Fibroblast of mammary gland (primary cell): ENCODE measurements around the gene CTXN1.
"Not testable (repeated sequence)": the region's sequence is repeated elsewhere in the genome, so short reads cannot be mapped to it uniquely, and the experiment has no call there.

Source experiments
- DNase-seq: peaks from one replicate; pipeline ENCODE4 v3.0.0-alpha.2; 2010; ENCODE audit warnings: low read depth
- H3K4me3 ChIP-seq: 2 replicates; pipeline ENCODE4 v1.5.1; 2011; ENCODE audit warnings: low read depth, mild to moderate bottlenecking, low read length, moderate library complexity; ENCODE audit not compliant: control insufficient read depth
- CTCF ChIP-seq: conservative IDR thresholded peaks from 2 replicates; pipeline ENCODE4 v1.5.1; 2011; ENCODE audit warnings: low read depth, low read length, inconsistent platforms; ENCODE audit not compliant: control insufficient read depth, insufficient read depth

The CTXN1 gene

GRCh38 chr19:7933828-7934725, 8.1 kb upstream of the CTXN1 start:
- no peak for TF ChIP-seq CTCF
- DNase-seq, result no peak
- no peak overlapping the region for H3K4me3 ChIP-seq

DNA sequence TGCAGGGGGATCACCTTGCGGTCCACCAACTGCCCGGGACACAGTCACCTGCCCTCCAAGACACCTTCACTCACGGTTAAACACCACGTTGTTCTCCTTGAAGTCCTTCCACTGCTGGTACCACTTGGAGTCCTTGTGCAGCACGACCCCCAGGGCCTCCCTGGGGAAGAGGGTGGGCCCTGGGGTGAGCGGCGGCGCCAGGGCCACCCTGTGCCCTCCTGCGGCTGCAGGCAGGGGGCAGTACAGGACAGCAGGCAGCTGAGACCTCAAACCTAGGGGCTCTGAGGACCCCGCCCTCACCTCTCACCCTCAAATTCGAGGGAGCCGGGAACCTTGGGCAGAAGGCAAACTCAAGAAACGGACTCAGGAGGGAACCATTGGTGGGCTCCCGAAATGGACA, 7.5 kb upstream of the CTXN1 start:
- DNase-seq, result no peak
- peak; percentile 25 for TF ChIP-seq CTCF
- no peak overlapping the region for H3K4me3 ChIP-seq

DNA sequence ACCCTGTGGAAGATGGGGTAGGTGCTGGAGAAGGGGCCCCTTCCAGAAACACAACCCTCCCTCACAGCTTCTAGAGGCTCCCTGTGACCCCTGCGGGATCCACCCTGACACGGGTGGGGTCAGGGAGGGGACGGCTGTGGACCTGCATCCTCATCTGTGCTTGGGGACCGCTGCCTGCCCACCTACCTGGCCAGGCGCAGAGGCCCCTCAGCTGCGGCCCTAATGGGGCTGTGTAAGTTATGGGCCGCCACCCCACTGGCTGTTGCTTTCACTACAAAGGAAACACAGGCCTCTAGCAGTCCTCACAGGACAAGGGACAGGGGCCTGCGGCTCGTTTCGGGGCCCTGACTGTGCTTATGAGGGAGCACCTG, 7.0 kb upstream of the CTXN1 start:
- no peak for DNase-seq
- H3K4me3 ChIP-seq, result no peak overlapping the region
- TF ChIP-seq CTCF, result no peak

DNA sequence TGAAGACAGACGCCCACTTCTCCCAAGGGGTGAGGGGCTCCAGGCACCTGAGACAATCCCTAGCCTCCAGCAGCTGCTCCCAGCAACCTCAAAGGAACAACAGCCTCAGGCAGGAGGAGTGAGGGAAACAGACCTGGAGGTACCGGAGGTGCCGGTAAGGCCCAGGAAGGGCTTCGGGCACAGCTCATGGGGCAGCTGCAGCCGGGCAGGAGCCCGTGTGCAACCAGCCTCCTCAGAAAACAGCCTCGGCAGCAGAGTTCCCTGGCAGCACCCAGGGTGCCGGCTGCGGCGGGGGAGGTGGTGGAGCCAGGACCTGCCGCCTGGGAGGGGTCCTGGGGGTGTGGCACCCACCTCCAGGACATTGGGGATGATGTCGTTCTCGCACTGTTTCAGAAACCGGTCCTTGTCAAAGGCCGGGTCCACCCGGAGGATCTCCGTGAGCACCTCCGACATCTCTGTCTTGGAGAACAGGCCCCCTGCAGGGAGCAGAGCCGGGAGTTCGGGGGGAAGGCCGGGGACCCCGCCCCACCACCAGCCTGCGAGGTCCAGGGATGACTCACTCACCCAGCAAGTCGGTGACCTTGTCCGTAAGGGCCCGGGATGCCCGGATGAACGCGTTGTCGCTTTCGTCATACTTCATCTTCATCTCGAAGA, 6.5 kb upstream of the CTXN1 start:
- H3K4me3 ChIP-seq, result no peak overlapping the region
- DNase-seq, result no peak

DNA sequence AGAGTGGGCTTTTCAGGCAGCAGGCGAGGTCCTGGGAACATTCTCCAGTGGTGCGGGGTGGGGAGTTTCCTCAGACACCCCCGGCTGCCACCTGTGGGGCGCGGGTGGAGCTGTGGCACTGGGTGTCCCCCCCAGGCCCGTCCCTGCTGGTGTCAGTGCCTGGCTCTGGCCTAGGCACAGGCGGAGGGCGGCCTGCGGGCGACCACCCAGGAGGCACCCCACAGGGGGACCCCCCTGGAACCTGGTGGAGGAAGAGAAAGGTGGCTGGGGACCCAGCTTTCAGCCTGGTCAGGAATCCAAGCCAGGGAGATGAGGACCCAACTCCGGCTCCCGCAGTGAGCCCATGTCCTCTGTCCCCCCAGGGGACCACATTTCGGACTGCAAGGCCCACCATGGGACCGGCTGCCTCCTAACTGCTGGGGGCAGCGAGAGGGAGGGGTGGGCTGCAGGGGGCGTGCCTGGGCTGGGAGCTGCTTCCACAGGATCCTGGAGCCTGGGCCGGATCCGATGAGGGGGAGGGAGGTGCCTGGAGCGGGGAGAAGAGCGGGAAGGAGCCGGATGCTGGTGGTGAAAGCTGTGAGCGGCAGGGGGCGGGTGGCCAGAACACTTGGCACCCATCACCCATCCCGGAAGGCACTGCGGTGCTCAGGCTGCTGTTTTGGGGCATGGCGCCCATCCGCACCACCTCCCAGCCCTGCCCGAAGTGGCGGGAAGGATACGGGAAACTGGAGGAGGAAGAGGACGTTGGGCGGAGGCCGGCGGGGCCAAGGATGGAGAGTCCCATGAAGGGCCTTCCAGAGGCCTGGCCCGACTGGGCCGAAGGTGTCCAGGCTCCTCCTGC, 5.5 kb upstream of the CTXN1 start:
- H3K4me3 ChIP-seq, result no peak overlapping the region
- no peak for TF ChIP-seq CTCF
- DNase-seq, result no peak

More for the DNA sequence above, 6.5 kb upstream of the CTXN1 start:
- TF ChIP-seq CTCF, result no peak

GRCh38 chr19:7930765-7931164, 4.8 kb upstream of the CTXN1 start:
- no peak for DNase-seq
- H3K4me3 ChIP-seq, result no peak overlapping the region
- TF ChIP-seq CTCF, result no peak

DNA sequence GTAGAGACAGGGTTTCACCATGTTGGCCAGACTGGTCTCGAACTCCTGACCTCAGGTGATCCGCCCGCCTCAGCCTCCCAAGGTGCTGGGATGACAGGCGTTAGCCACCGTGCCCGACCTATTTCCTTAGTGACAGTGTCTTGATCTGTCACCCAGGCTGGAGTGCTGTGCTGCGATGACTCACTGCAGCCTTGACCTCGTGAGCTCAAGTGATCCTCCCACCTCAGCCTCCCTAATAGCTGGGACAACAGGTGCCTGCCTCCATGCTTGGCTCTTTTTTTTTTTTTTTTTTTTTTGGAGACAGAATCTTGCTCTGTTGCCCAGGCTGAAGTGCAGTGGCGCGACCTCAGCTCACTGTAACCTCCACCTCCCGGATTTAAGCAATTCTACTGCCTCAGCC, 4.1 kb upstream of the CTXN1 start:
- peak; percentile 23 for DNase-seq
- H3K4me3 ChIP-seq, result not testable (repeated sequence)
